Trophoblast cell (in vitro differentiated cells and primary cell): Measurements from ENCODE around the gene KCNIP4.

Experiments
- DNase-seq, 2 donors: peaks; one replicate each; pipeline ENCODE4 v3.0.0-alpha.2; 2016
- H2AFZ ChIP-seq: 2 replicates; pipeline ENCODE4 v1.6.1; 2013; ENCODE audit warnings: low read length, moderate library complexity, mild to moderate bottlenecking; ENCODE audit not compliant: insufficient read depth, poor library complexity
- H2AK5ac ChIP-seq: 2 replicates; pipeline ENCODE4 v1.6.1; 2013; ENCODE audit warnings: mild to moderate bottlenecking, low read length
- H2BK120ac ChIP-seq: 2 replicates; pipeline ENCODE4 v1.6.1; 2013; ENCODE audit warnings: low read length, mild to moderate bottlenecking, moderate library complexity; ENCODE audit not compliant: insufficient read depth, poor library complexity
- H2BK12ac ChIP-seq: 2 replicates; pipeline ENCODE4 v1.6.1; 2013; ENCODE audit warnings: mild to moderate bottlenecking, low read length, moderate library complexity
- H2BK5ac ChIP-seq: 2 replicates; pipeline ENCODE4 v1.6.1; 2013; ENCODE audit warnings: low read length, low read depth, moderate library complexity, mild to moderate bottlenecking; ENCODE audit not compliant: poor library complexity
- H3K14ac ChIP-seq: 2 replicates; pipeline ENCODE4 v1.6.1; 2013; ENCODE audit warnings: mild to moderate bottlenecking, low read length
- H3K18ac ChIP-seq: 2 replicates; pipeline ENCODE4 v1.6.1; 2013; ENCODE audit warnings: mild to moderate bottlenecking, low read length
- H3K23ac ChIP-seq: 2 replicates; pipeline ENCODE4 v1.6.1; 2013; ENCODE audit warnings: low read length
- H3K27ac ChIP-seq: 2 replicates; pipeline ENCODE4 v1.5.1; 2013; ENCODE audit warnings: low read depth, mild to moderate bottlenecking, inconsistent platforms, low read length, moderate library complexity
- H3K27me3 ChIP-seq: 2 replicates; pipeline ENCODE4 v1.6.1; 2013; ENCODE audit warnings: inconsistent platforms, mild to moderate bottlenecking, low read length, moderate library complexity; ENCODE audit not compliant: insufficient read depth
- H3K36me3 ChIP-seq, 2 experiments: 1 replicate in 1 of 2; 2 replicates in 1 of 2; pipeline ENCODE4 v1.6.1; 2013; ENCODE audit warnings: low read length in 2 of 2, mild to moderate bottlenecking in 2 of 2, moderate library complexity in 1 of 2; ENCODE audit not compliant: insufficient read depth in 2 of 2, control insufficient read depth in 1 of 2
- H3K4ac ChIP-seq: 2 replicates; pipeline ENCODE4 v1.6.1; 2013; ENCODE audit warnings: low read depth, mild to moderate bottlenecking, low read length, moderate library complexity
- H3K4me1 ChIP-seq, 2 experiments: 1 replicate in 1 of 2; 2 replicates in 1 of 2; pipeline ENCODE4 v1.6.1; 2013; ENCODE audit warnings: low read length in 2 of 2, mild to moderate bottlenecking in 2 of 2, moderate library complexity in 1 of 2; ENCODE audit not compliant: insufficient read depth in 2 of 2, control insufficient read depth in 1 of 2
- H3K4me2 ChIP-seq: 2 replicates; pipeline ENCODE4 v1.6.1; 2013; ENCODE audit warnings: inconsistent platforms, mild to moderate bottlenecking, low read length, moderate library complexity
- H3K4me3 ChIP-seq: 2 replicates; pipeline ENCODE4 v1.5.1; 2013; ENCODE audit warnings: mild to moderate bottlenecking, low read depth, low read length, inconsistent platforms
- H3K79me1 ChIP-seq: one replicate; pipeline ENCODE4 v1.6.1; 2013; ENCODE audit warnings: low read length
- H3K79me2 ChIP-seq: 2 replicates; pipeline ENCODE4 v1.6.1; 2013; ENCODE audit warnings: low read length, mild to moderate bottlenecking; ENCODE audit not compliant: control insufficient read depth, insufficient read depth, poor library complexity
- H3K9ac ChIP-seq: 2 replicates; pipeline ENCODE4 v1.6.1; 2013; ENCODE audit warnings: mild to moderate bottlenecking, low read length
- H3K9me3 ChIP-seq: 2 replicates; pipeline ENCODE4 v1.6.1; 2013; ENCODE audit warnings: low read depth, mild to moderate bottlenecking, control low read depth, inconsistent platforms, low read length; ENCODE audit not compliant: insufficient read depth
- H4K12ac ChIP-seq: 2 replicates; pipeline ENCODE4 v1.6.1; 2013; ENCODE audit warnings: low read depth, mild to moderate bottlenecking, low read length, moderate library complexity
- H4K8ac ChIP-seq: 2 replicates; pipeline ENCODE4 v1.6.1; 2013; ENCODE audit warnings: low read depth, mild to moderate bottlenecking, low read length, moderate library complexity
- H4K91ac ChIP-seq: one replicate; pipeline ENCODE4 v1.6.1; 2013; ENCODE audit warnings: low read depth, mild to moderate bottlenecking, low read length, moderate library complexity
- WGBS: extraction: QIAGEN DNeasy Blood & Tissue Kit; methylation state at CpG from one replicate; pipeline ENCODE4 v1.1.7; 2013; ENCODE audit warnings: missing lambda C conversion rate; ENCODE audit not compliant: insufficient read length, insufficient coverage; ENCODE audit errors: extremely low coverage; 5-methylcytosine and 5-hydroxymethylcytosine counted together

Gene KCNIP4

DNA sequence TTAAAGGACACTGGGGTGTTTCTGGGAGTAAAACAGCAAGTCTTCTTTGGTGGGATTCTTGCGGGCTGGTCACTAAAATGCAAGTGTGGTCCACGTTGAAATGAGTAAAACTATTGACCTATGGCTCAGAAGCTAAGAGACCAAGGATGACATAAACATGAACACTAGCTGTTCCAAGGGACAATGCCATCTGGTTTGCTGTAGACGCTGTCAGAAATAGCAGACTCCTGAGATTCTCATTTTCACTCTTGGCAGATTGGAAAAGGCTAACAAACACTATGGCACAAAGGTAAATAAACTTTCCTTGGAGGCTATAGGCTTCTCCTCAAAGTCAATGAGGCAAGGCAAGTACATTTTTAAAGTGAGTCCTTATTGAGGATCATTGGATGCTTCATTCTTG is 343.6 kb downstream of the KCNIP4 start:
- no peak overlapping the region for H3K27ac ChIP-seq
- no CpG with 5 or more reads among the region's 3 CpGs for WGBS

DNA sequence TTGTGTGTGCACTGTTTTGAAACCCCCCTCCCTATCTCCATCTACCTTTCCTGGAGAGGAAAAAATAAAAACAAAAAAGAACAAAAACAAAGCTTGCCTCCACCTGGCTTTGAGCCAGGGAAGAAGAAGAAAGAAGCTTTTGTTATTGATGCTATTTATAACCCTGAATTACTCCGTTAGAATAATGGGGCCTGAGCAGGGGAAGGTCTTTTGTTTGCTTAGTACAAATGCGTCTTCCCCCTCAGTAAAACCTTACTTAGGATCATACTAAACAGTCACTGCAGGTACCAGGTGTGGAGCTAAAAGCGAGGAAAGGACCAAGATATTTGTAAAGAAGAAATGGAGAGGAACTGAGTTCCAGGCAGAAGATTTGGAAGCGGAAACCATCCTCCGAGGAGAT is 352.1 kb downstream of the KCNIP4 start:
- no peak overlapping the region for H3K14ac ChIP-seq
- H3K79me2 ChIP-seq: no peaks in the 10 kb centered on the region
- no peak overlapping the region for H2BK120ac ChIP-seq
- H3K23ac ChIP-seq: no peak overlapping the region
- H3K27ac ChIP-seq: no peak overlapping the region
- H3K9me3 ChIP-seq: no peaks in the 10 kb centered on the region
- H3K4me3 ChIP-seq: no peak overlapping the region
- no peak overlapping the region for H2BK5ac ChIP-seq
- DNase-seq: no peak
- no peaks in the 10 kb centered on the region for H3K79me1 ChIP-seq
- H3K4ac ChIP-seq: no peak overlapping the region
- H2BK12ac ChIP-seq: no peak overlapping the region
- no peak overlapping the region for H2AK5ac ChIP-seq
- WGBS: no CpG with 5 or more reads among the region's 5 CpGs
- H3K4me1 ChIP-seq: no peaks in the 10 kb centered on the region
- H4K91ac ChIP-seq: no peak overlapping the region
- H3K27me3 ChIP-seq: no peaks in the 10 kb centered on the region
- no peak overlapping the region for H3K4me2 ChIP-seq
- H3K18ac ChIP-seq: no peak overlapping the region
- no peak overlapping the region for H4K12ac ChIP-seq
- no peak overlapping the region for H4K8ac ChIP-seq
- no peak overlapping the region for H2AFZ ChIP-seq
- H3K9ac ChIP-seq: no peak overlapping the region
- H3K36me3 ChIP-seq: no peaks in the 10 kb centered on the region

More for the DNA sequence above, 343.6 kb downstream of the KCNIP4 start:
- Histone ChIP-seq H2BK120ac (no peak overlapping the region), H4K91ac (no peak overlapping the region), H3K9ac (no peak overlapping the region), H3K79me2 (no peaks in the 10 kb centered on the region), H3K23ac (no peak overlapping the region), H3K27me3 (no peaks in the 10 kb centered on the region), H2BK5ac (no peak overlapping the region), H3K4ac (no peak overlapping the region), H3K14ac (no peak overlapping the region), H3K9me3 (no peaks in the 10 kb centered on the region), H3K4me1 (no peaks in the 10 kb centered on the region), H3K36me3 (no peaks in the 10 kb centered on the region), H4K8ac (no peak overlapping the region), H3K18ac (no peak overlapping the region), H2AK5ac (no peak overlapping the region), H4K12ac (no peak overlapping the region), H2BK12ac (no peak overlapping the region), H3K4me3 (no peak overlapping the region), H2AFZ (no peak overlapping the region), H3K79me1 (no peaks in the 10 kb centered on the region), H3K4me2 (no peak overlapping the region)
- no peak for DNase-seq

DNA sequence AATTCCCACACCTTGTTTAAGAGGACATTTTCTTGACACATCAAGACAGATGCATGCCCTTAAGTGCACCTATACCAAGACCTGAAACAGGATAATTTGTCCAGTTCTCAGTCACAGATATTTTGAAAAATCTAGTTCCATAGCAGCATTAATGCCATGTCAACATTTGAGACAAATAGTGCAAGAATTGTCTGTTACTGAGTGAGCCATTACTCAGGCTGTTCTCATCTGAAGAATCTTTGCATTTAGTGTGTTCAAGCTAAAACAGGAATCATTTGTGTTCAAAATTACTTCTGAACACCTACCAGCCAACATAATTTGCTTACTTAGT is 354.9 kb downstream of the KCNIP4 start:
- H3K14ac ChIP-seq: no peak overlapping the region
- H3K27ac ChIP-seq: no peak overlapping the region
- no peaks in the 10 kb centered on the region for H3K79me2 ChIP-seq
- H3K36me3 ChIP-seq: no peaks in the 10 kb centered on the region
- no peak overlapping the region for H3K23ac ChIP-seq
- no peak overlapping the region for H3K4ac ChIP-seq
- no peak overlapping the region for H4K91ac ChIP-seq
- H4K8ac ChIP-seq: no peak overlapping the region
- no peaks in the 10 kb centered on the region for H3K4me1 ChIP-seq
- H4K12ac ChIP-seq: no peak overlapping the region
- H3K18ac ChIP-seq: no peak overlapping the region
- DNase-seq: no peak
- no peak overlapping the region for H2AK5ac ChIP-seq
- no peaks in the 10 kb centered on the region for H3K27me3 ChIP-seq
- H3K4me2 ChIP-seq: no peak overlapping the region
- no peaks in the 10 kb centered on the region for H3K9me3 ChIP-seq
- no peak overlapping the region for H2BK12ac ChIP-seq
- no peak overlapping the region for H2BK120ac ChIP-seq
- no peak overlapping the region for H3K4me3 ChIP-seq
- no peak overlapping the region for H2AFZ ChIP-seq
- no peak overlapping the region for H2BK5ac ChIP-seq
- no peaks in the 10 kb centered on the region for H3K79me1 ChIP-seq
- no peak overlapping the region for H3K9ac ChIP-seq

DNA sequence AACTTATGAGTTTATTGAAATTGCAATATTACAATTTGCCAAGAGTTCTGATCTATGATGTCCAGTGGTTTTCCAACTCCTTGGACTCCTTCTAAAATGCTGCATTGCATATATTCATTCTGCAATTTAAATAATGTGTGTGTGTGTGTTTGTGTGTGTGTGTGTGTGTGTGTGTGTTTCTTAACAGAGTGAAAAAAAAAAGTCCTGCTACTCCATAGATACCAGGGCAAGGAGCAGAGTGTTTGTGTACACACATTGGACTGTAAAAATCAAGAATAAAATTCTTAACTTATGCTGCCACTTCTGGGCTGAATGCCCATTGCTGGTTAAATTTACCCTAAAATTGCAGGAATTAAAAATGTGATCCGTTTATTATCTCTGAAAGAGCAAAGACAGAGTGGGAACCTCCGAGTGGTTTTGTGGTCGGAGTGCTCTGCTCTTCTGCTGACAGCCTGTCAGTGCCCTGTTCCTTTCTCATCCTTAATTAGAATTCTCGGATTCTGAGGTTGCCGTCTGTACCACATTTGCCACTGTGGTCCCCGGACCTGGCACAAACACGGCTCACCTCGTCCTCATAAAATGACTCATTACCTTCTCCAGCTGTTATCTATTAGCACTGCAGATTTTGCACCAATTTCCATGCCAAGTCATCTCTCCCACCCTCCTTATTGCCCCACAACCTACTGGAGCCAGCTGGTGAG is 355.5 kb downstream of the KCNIP4 start:
- Histone ChIP-seq H4K91ac (no peak overlapping the region), H3K27me3 (no peaks in the 10 kb centered on the region), H2BK120ac (no peak overlapping the region), H3K4me1 (no peaks in the 10 kb centered on the region), H4K12ac (no peak overlapping the region), H3K23ac (no peak overlapping the region), H2AK5ac (no peak overlapping the region), H3K36me3 (no peaks in the 10 kb centered on the region), H3K14ac (no peak overlapping the region), H3K18ac (no peak overlapping the region), H3K4me3 (no peak overlapping the region), H2BK5ac (no peak overlapping the region), H2AFZ (no peak overlapping the region), H3K4ac (no peak overlapping the region), H4K8ac (no peak overlapping the region), H3K79me1 (no peaks in the 10 kb centered on the region), H3K79me2 (no peaks in the 10 kb centered on the region), H3K9ac (no peak overlapping the region), H3K4me2 (no peak overlapping the region), H3K27ac (no peak overlapping the region), H2BK12ac (no peak overlapping the region), H3K9me3 (no peaks in the 10 kb centered on the region)
- no CpG with 5 or more reads among the region's 8 CpGs for WGBS
- DNase-seq: no peak
